TTC549 (cell line): ENCODE results near the gene TMEM132C.

Experiments used
- FAIRE-seq: peaks from 2 replicates; lab custom pipeline; 2012; peaks lifted over from hg19 to GRCh38; lab: Jason Lieb, UNC

The TMEM132C gene

DNA sequence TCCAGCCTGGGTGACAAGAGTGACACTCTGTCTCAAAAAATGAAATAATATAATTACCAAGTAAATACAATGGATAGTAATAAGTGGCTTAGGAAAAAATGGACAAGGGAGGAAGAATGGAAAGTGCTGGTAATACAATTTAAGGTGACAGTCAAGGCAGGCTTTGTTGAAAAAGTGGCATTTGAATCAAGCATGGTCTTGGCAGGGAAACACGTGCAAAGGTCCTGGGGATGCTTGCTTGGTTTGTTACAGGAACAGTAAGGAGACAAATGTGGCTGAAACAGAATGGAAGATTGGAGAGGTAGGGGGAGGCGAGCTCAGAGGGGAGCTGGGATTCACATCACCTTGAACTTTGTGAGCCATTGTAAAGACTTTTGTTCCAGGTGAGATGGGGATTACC, 153.2 kb downstream of the TMEM132C start:
- no peak for FAIRE-seq

DNA sequence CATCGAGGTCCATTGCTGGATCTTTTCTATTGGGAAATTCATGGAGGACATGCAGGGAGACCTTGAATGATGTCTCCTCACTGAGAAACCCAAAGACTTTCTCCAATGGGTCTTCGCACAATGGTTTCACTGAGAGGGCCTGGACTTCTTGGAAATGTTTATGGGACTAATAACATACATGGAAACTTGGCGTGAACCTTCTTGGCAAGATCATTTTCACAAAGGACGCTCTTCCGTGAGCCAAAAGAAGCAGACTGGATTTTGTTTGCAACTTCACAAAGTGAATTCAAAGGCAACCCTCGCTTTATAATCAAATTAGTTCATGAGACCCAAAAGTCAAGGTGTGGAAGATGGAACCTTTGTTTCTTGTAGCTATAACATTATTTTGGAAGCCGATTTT, 154.4 kb downstream of the TMEM132C start:
- no peak for FAIRE-seq

DNA sequence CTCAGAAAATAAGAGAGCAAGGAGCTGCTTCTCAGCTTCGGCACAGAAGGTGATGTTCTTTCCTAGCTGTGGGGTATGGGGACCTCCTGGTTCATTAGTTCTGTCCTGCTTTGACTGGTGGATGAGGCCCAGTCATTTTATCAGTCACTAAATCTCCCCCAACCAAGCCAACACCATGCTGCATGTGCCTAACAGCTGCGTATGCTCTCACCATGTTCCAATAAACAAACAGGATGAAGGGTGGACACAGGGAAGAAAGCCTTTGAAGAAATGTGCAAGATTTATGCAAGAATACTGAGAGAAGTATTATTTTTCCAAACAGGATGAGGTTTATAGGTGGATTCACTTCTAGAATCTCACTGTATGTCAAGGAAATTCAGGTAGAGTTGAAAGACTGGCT, 156.2 kb downstream of the TMEM132C start:
- FAIRE-seq: no peak

DNA sequence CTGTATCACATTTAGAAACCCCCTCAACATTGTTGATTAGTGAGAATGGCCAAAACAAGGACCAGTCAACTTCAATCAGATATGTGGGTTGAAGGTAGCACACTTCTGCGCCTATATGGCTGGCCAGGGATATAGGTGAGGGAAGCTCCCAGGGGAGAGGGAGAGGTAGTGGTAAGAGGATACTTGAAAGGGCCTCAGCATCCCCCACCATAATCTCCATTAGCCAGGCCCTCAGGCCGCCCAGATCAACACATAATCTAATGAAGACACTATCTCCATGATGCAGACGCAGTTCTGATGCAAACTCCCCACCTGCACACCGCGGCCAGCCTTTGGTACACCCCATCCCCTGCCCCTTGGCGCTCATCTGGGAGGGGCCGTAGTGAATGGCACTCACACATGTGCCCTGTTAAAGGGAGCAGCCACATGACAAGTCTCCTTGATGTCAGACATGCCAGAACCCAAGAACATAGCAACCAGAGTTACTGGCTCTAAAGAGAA, 158.0 kb downstream of the TMEM132C start:
- no peak for FAIRE-seq

DNA sequence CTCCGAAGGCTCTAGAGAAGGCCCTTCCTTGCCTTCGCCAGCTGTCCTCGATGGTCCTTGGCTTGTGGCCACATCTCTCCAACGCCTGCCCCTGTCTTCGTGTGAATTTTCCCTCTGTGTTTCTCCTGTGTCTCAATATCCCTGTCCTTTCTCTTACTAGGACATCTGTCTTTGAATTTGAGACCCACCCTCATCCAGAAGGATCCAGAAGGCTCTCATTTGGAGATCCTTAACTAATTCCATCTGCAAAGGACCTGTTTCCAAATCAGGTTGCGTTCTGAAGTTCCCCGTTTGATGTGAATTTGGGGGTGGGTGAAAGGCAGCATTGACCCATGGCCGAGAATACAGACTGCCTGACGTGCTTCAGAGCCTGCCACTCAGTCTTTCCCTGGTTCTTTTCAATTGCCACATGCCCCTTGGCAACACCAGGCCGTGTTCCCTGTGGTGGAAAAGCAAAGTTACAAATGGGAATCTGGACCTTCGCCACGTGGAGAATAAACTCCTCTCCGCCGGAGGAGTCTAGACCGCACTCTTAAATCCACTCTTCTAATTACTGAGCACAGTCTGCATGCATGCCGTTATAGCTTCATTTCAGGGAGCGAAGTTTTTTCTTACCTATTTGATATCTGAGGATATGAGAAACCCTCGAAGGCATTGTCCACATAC, 158.8 kb downstream of the TMEM132C start:
- no peak for FAIRE-seq

DNA sequence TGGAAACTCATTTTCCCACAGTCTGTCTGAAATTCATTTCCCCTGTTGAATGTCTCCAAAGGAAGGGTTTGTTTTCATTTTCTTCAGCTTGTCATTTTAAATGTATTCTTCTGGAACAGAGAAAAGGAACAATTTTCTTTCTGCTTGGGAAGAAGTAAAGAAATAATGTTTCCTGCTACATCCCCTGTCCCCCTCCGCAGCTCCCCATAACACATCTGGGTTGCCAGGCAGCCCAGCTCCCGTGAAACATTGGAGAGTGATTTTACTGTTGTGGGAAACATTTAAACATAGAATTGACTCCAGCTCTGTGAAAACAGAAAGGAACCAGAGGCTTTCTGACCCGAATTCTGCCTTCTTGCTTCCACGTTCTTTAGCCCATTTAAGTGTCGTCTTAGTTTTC, 159.5 kb downstream of the TMEM132C start:
- FAIRE-seq: no peak

DNA sequence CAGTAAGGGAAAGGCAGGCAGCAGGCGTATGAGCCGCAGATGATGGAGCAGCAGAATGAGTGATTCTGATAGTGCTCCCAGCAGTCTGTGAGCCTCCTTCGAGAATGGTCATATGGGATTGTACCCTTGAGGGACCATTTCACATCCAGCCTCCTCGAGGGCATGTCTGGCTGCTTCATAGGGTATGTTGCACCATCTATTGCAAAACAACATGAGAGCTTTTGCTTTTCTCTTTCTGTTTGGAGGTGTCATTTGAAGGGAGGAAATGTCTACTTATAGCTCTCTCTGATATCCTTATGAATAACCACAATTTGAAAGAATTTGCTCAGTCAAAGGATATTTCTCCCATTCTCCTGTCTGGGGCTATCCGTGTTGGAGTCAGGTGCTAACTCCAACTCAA, 172.8 kb downstream of the TMEM132C start:
- no peak for FAIRE-seq

DNA sequence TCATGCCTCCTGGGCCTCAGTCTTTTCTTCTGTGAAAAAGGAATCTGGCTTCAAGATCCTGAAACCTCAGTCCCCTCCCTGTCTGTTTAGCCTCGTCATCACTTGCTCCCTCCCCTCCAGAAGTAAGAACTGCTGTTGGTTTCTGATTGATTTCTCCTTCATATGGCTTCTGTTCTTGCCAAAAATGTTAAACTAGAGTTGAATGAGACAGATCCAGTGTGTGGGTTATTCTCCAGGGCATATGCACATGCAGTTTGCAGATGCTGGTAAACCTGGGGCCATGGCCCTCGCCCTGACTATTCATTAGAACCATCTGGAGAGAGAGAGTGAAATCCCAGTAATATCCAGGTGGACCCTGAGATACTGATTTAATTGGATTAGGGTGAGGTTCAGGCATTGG, 175.1 kb downstream of the TMEM132C start:
- FAIRE-seq: no peak

DNA sequence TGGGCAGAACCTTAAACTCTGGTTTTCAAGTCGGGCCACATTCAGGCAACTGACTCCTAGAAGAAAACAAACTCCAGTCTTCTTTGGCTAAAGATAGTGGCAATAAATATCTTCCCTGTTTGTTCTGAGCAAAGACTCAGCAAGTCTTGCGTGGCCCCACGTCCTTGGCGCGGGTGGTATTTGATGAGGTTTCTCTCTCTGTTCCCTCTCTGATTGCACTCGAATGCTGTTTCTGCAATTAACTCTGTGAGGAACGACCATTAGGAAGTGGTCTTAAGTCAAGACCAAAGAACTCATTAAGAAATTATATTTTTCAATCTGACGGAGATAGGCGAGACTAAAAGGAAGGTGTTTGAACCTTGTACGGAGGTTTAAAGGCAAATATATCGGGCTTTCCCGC, 177.6 kb downstream of the TMEM132C start:
- no peak for FAIRE-seq

DNA sequence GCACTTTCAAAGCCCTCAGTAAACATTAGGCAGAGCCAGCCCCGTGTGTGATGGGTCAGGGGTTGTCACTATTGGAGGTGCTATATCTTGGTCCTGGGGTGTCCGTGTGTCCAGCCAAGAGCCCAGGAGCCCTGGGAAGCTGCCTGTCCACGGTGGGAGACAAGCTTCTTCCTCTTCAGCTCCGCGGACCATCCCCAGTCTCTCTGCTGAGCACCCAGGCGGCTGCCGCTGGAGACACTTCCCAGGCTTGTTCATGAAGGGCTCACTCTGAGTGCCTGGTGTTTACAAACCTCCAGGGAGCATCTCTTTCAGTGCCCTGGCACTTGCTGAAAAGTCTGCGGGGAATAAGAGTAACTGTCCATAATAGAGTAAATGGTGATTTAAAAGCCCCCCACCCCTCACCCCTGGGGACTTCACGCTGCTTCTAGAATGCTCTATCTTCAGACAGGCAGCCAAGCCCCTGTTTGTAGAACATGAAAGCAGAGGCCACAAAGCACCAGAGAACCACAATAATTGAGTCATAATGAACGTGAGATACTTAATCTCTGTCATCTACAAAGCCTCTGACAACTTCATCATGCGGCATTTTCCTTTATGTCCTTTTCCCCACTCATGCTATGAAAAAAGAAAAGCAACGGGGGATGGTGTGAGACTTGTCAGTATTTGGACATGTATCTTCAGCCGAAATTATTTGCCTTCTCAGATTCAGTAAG, 178.6 kb downstream of the TMEM132C start:
- no peak for FAIRE-seq

DNA sequence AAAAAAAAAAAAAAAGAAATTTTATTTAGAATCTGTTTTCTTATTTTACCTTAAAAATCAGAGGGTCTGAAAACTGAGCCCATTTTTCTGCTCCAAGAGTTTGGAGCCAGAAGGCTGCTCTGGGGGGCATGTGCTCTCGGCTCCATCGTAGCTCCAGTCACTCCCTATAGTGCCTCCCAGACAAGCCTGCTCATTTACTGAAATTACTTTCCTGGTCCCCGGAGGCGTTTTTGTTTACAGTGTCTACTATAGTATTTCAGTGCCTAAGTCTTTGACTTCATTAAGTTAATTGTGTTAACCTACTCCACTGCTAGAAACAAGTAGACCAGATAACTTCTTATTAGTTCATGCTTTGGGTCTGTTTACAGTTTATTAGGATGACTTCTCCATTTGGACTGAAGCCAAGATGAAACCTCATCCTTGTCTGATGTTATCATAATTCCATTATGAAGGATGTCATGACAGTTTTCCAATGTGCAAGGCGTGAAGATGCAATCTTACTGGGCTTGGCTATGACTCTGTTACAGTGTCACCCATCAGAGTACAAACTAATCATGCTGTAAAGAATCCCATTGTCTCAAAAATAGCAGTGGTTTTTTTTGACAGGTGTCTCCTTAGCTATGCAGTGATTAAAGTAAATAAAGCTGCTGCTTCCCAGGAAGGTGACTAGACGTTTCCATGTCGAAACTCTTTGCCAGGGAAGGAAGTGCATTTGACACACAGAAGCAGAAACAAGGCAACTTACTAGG, 182.3 kb downstream of the TMEM132C start:
- FAIRE-seq: no peak

DNA sequence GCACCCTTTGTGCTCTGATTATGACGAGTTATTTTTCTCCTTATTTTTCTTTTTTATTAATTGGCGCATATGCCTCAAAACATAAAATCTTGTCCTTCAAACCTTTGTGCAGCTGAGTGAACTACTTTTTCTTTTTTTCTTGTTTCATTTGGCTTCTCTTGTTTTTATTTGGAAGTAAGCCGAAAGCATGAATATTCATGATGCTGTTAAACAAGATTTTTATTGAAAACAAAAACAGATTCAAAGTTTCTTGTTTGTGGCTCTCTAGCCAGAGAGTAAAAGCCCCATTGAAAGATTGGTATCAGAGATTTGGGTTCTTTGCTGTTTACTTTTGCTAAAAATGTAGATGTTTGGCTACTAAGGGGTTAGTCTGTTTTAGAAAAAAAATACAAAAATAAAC, 183.8 kb downstream of the TMEM132C start:
- FAIRE-seq: no peak

DNA sequence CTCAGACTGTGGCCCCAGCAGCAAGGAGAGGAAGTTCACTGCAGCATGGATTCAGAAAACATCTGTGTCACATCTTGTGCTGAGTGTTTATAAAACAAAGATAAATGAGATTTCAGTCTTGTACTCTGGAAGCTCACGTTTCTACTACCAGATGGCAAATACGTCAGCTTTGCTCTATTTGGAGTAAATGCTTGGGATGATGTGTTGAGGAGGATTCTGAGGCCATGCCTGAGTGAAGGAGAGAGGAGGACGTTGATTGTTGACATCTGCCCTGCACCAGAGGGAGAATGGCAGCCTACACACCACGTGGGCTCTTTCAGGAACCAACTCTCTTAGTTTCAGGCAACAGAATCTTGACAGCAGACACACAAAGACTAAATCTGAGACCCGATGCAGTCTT, 188.9 kb downstream of the TMEM132C start:
- no peak for FAIRE-seq

DNA sequence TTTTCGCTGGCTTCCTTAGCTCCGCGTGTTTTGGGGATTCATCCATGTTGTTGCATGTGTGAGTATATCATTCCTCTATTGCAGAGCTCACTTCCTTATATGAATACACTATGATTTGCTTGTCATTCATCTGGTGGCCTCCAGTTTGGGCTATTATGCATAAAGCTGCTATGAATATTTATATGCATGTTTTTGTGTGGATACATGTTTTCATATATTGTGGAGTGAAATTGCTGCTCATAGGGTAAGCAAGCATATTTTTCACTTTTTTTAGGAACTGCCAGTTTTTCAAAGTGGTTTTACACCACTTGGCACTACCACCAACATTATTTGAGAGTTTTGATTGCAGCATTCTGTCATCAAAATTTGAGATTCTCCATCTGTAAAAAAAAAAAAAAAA, 190.0 kb downstream of the TMEM132C start:
- no peak for FAIRE-seq

DNA sequence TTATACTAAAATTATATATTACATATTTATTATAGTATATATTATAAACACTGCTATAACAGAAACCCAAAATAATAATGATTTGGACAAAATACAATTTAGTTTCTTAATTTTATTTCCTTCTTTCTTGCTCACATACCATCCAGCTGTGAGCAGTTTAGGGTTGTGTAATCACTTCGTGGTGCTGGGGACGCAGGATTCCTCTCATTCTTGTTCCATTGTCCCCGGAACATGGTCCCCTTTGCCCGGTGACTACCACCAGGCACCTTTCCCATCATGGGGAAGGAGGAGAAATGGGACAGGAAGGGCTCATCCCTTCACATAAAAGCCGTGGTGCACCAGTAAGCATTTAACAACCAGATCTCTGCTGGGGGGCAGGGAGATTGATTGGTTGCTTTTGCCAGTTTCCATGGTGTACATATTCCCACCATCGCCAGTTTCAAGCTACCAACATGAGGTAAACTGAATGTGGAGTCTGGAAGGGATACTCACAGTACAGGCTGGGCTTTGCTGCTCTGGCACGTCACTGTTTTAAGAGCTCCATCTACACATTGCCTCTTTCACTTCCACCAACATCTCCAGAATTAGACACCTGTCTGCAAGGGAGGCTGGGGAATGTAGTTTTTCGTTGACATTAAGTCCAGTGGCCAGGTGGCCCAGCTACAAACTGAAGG, 191.5 kb downstream of the TMEM132C start:
- no peak for FAIRE-seq

DNA sequence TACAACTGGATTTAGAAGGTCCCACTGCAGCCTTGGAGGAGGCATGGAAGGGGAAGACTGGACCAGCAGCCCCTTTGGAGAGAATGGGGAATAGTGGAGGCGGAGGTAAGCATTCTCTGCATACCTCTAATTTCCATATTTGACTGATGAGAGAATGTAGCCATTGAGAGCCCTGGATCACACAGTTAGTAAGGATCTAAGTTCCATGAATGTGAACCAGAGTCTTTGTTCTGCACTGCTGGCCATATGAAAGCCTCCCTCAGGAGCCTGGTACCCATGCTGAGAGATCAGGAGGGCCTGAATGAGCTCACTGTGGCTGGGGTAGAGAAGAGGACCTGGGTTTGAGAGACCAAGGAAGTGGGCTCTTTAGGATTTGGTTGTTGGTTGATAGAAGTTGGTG, 192.1 kb downstream of the TMEM132C start:
- FAIRE-seq: no peak

DNA sequence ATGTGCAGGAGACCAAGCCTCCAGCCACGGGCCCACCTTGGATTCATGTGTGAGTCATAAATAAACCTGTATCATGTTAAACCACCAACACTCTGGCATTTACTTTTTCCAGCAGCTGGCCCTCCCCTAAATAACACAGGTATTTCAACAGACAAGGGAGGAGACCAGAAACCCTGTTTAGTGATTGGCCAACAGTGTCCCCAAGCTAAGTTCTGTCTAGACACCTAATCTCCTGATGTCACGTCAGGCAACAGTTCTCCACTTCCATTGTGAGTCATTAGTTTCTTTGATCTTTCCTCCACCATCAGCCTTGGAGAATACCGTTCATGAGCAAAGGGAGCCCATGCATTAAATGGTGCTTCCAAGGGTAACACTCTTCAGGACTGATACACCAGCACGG, 196.9 kb downstream of the TMEM132C start:
- no peak for FAIRE-seq

DNA sequence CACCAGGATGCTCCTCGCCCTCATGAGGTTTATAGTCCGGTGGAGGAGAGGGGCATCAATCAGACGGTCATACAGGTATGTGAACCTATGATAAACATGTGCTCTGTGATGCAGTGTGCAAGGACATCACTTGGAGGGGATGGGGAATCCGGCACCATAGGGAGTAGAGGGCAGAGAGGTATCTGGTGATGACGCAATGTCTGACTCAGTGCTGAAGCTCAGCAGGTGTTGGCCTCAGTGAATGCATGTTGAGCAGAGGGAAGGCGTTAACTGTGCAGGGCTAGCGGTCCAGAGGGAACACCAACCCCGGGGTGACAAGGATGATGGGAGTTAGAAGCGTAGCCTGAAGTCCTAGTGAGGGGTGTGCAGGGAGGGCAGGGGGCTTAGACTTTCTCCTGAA, 200.9 kb downstream of the TMEM132C start:
- no peak for FAIRE-seq

DNA sequence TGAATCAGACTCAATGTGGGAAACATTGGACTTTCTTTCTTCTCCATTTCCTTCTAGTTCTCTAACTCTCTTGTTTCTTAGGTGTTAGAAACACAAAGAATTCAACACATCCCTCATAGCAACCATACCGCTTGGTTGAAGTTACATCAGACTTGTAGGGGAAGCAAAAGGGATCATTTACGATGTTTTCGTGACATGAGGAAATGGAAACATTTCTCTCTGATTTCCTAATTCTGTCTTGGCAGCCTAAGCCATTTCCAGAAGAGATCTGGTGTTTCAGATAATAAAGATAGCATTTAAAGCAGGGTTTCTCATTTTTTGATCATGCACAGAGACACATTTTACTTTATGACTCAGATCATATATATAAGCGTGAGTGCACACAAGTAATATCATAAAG, 202.0 kb downstream of the TMEM132C start:
- no peak for FAIRE-seq

DNA sequence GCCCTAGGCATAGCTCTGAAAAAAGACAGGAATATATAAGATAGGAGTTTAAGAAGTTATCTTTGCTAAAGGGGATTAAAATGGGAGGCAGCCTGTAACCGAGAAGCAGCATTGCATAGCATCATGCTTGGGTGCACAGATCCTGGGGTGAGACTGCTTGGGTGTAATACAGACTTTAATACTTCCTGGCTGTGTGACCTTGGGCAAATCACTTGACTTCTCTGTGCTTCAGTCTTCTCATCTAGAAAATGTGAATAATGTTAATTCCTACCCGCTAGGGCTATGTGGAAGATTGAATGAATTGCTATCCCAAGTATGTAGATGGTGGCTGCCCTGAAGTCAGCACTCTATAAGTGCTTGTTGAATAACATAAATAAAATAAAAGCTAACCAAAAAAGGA, 204.5 kb downstream of the TMEM132C start:
- FAIRE-seq: no peak

DNA sequence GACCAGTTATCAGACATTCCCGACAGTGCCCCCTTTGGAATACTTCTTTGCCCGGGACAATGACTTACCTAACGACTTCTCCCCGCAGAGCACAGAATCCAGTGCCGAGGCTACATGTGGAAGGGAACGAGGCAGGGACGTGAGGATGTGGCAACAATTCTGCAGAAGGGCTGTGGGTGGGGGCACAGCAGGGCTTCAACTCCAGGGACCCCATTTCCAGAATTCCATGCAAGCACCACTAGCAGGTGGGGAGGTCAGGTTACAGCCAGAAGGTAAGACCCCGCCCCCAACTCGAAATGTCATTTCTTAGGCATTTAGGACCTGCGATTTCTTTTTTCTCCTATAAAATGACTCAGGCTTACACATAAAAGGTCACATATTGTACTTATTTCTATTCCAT, 207.9 kb downstream of the TMEM132C start:
- no peak for FAIRE-seq

DNA sequence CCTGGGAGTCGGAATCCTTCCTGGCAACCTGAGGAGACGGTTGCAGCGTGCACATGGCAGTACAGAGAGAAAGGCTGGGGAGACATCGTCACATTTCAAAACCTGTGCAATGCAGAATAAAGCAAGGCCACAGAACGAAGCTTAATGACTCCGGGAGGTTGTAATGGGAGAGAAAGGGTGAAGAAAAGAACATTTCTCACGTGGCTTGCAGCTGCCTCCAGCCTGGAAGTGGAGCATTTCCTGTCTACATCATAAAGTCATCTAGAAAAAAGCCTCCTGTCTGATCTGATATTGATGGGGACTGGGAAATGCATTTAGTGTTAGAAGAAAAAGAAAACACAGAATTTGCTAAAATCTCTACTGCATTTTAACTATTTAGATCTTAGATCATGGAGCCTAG, 209.3 kb downstream of the TMEM132C start:
- no peak for FAIRE-seq
